DMS 273 (cell line): Measurements from ENCODE around the gene HSF2BP.
"Not testable (repeated sequence)": the region's sequence is repeated elsewhere in the genome, so short reads cannot be mapped to it uniquely, and the experiment has no call there.

ENCODE experiments used
- DNase-seq: peaks from one replicate; lab custom pipeline; 2025; ENCODE audit not compliant: unreplicated experiment; lab: John Stamatoyannopoulos, UW

HSF2BP gene

GRCh38 chr21:43687566-43688399 lies 28.5 kb upstream of the HSF2BP start:
- DNase-seq, result no peak

- DNase-seq, result no peak
These were observed 27.7 kb upstream of the HSF2BP start for GRCh38 chr21:43686811-43687565.

GRCh38 chr21:43684424-43684823 lies 25.1 kb upstream of the HSF2BP start:
- DNase-seq, result no peak

- no peak for DNase-seq
These were observed 22.4 kb upstream of the HSF2BP start for GRCh38 chr21:43681650-43682049.

GRCh38 chr21:43680421-43680820 lies 21.1 kb upstream of the HSF2BP start:
- not testable (repeated sequence) for DNase-seq

- no peak for DNase-seq
These were observed 20.7 kb upstream of the HSF2BP start for GRCh38 chr21:43679951-43680350.

- DNase-seq, result no peak
These were observed 17.1 kb upstream of the HSF2BP start for GRCh38 chr21:43676391-43676790.

- no peak for DNase-seq
These were observed 16.6 kb upstream of the HSF2BP start for GRCh38 chr21:43675871-43676270.

GRCh38 chr21:43669828-43670605 lies 10.7 kb upstream of the HSF2BP start:
- DNase-seq, result no peak

GRCh38 chr21:43667191-43667904 lies 8.1 kb upstream of the HSF2BP start:
- DNase-seq, result no peak

- no peak for DNase-seq
These were observed 6.6 kb upstream of the HSF2BP start for GRCh38 chr21:43665879-43666278.

GRCh38 chr21:43664358-43664757 lies 5.1 kb upstream of the HSF2BP start:
- no peak for DNase-seq

GRCh38 chr21:43663033-43663432 lies 3.7 kb upstream of the HSF2BP start:
- DNase-seq, result no peak

- DNase-seq, result no peak
These were observed 3.0 kb upstream of the HSF2BP start for GRCh38 chr21:43662286-43662685.

GRCh38 chr21:43658769-43659135 lies 536 bp downstream of the HSF2BP start:
- DNase-seq, result no peak

GRCh38 chr21:43658088-43658741 lies 1.1 kb downstream of the HSF2BP start:
- DNase-seq, result no peak

- no peak for DNase-seq
These were observed 1.8 kb downstream of the HSF2BP start for GRCh38 chr21:43657355-43658087.

GRCh38 chr21:43654806-43655489 lies 4.3 kb downstream of the HSF2BP start:
- DNase-seq, result no peak

GRCh38 chr21:43653626-43654025 lies 5.7 kb downstream of the HSF2BP start:
- no peak for DNase-seq
